IMR-90 (cell line): ENCODE results near the gene UPK1B. TPM values are rescaled to one million over a fixed set of nuclear protein-coding genes. Genes with fewer than 3 reads are reported as not detected.
A peak's percentile ranks its signal among the peaks of the same experiment; 100 is the strongest.

Experiments
- ATAC-seq: fragments of 200-7000 bp; cut with Tn5 transposase; 2 replicates; pipeline ENCODE4 v1.9.1; 2020; ENCODE audit warnings: low read depth, mild to moderate bottlenecking, moderate library complexity
- BruUV-seq: library from RNA; stranded (reverse); fragments of 400-500 nt; replicated peaks from 2 replicates; lab custom pipeline; 2021; lab: Mats Ljungman, UMichigan
- CTCF ChIA-PET: fragments of 300-600 bp; formaldehyde crosslinking; extraction: SDS; loops from one replicate; lab custom pipeline; 2021; ENCODE audit warnings: antibody characterized with exemption; lab: Yijun Ruan, JAX
- POLR2A ChIA-PET: fragments of 300-600 bp; sonication (Branson Sonifier 250); formaldehyde crosslinking; loops from one replicate; lab custom pipeline; 2022; ENCODE audit warnings: antibody characterized with exemption; ENCODE audit not compliant: unreplicated experiment; lab: Charles Lee
- DNase-seq: peaks from one replicate; pipeline ENCODE4 v3.0.0; 2013
- H2AFZ ChIP-seq: replicated peaks from 2 replicates; pipeline ENCODE3; 2013; ENCODE audit warnings: low read length, mild to moderate bottlenecking; ENCODE audit not compliant: poor library complexity
- H2AK5ac ChIP-seq: 2 replicates; pipeline ENCODE4 v1.6.1; 2013; ENCODE audit warnings: low read depth, low read length, inconsistent platforms
- H2AK9ac ChIP-seq: replicated peaks from 2 replicates; pipeline ENCODE3; 2013; ENCODE audit warnings: mild to moderate bottlenecking, low read depth, low read length, moderate library complexity; ENCODE audit not compliant: poor library complexity
- H2BK120ac ChIP-seq: 2 replicates; pipeline ENCODE4 v1.6.1; 2013; ENCODE audit warnings: low read depth, low read length, inconsistent platforms
- H2BK15ac ChIP-seq: 3 replicates; pipeline ENCODE4 v1.6.1; 2013; ENCODE audit warnings: low read depth, low read length, inconsistent platforms
- H2BK20ac ChIP-seq: 2 replicates; pipeline ENCODE4 v1.6.1; 2013; ENCODE audit warnings: low read depth, mild to moderate bottlenecking, inconsistent platforms, low read length, moderate library complexity
- H2BK5ac ChIP-seq: 2 replicates; pipeline ENCODE4 v1.6.1; 2013; ENCODE audit warnings: mild to moderate bottlenecking, low read depth, low read length, inconsistent platforms; ENCODE audit not compliant: poor library complexity, severe bottlenecking
- H3K14ac ChIP-seq: replicated peaks from 2 replicates; pipeline ENCODE4 v1.6.1; 2013; ENCODE audit warnings: low read depth, low read length, inconsistent platforms
- H3K18ac ChIP-seq: 2 replicates; pipeline ENCODE4 v1.6.1; 2013; ENCODE audit warnings: low read depth, low read length, control low read depth
- H3K23ac ChIP-seq: 2 replicates; pipeline ENCODE4 v1.6.1; 2013; ENCODE audit warnings: low read depth, low read length, inconsistent platforms
- H3K27ac ChIP-seq: 2 replicates; pipeline ENCODE4 v1.5.1; 2013; ENCODE audit warnings: mild to moderate bottlenecking, control low read depth, low read length; ENCODE audit not compliant: insufficient read depth
- H3K27me3 ChIP-seq: 2 replicates; pipeline ENCODE4 v1.6.1; 2013; ENCODE audit warnings: low read length; ENCODE audit not compliant: control insufficient read depth, insufficient read depth
- H3K36me3 ChIP-seq: 2 replicates; pipeline ENCODE4 v1.6.1; 2013; ENCODE audit warnings: low read length, mixed read lengths; ENCODE audit not compliant: control insufficient read depth, insufficient read depth
- H3K4ac ChIP-seq: 2 replicates; pipeline ENCODE4 v1.6.1; 2013; ENCODE audit warnings: low read depth, low read length, inconsistent platforms
- H3K4me1 ChIP-seq: 2 replicates; pipeline ENCODE4 v1.6.1; 2013; ENCODE audit warnings: low read length, mixed read lengths; ENCODE audit not compliant: control insufficient read depth, insufficient read depth
- H3K4me2 ChIP-seq: 2 replicates; pipeline ENCODE4 v1.6.1; 2013; ENCODE audit warnings: low read depth, mild to moderate bottlenecking, control low read depth, low read length, moderate library complexity
- H3K4me3 ChIP-seq: 2 replicates; pipeline ENCODE4 v1.5.1; 2013; ENCODE audit warnings: low read depth, mild to moderate bottlenecking, control low read depth, low read length, moderate library complexity; ENCODE audit not compliant: insufficient read depth
- H3K56ac ChIP-seq: 2 replicates; pipeline ENCODE4 v1.6.1; 2013; ENCODE audit warnings: low read length, inconsistent platforms; ENCODE audit not compliant: insufficient read depth; ENCODE audit errors: extremely low read depth
- H3K79me1 ChIP-seq, 2 experiments: 2 replicates each; pipeline ENCODE4 v1.6.1; 2013; ENCODE audit warnings: low read length in 2 of 2, inconsistent platforms in 1 of 2, low read depth in 1 of 2
- H3K9ac ChIP-seq: 2 replicates; pipeline ENCODE4 v1.6.1; 2013; ENCODE audit warnings: low read depth, low read length, control low read depth
- H3K9me1 ChIP-seq: 2 replicates; pipeline ENCODE4 v1.6.1; 2013; ENCODE audit warnings: low read length, inconsistent platforms; ENCODE audit not compliant: insufficient read depth
- H3K9me3 ChIP-seq: 2 replicates; pipeline ENCODE4 v1.6.1; 2013; ENCODE audit warnings: low read length; ENCODE audit not compliant: control insufficient read depth, insufficient read depth
- H4K20me1 ChIP-seq: 2 replicates; pipeline ENCODE4 v1.6.1; 2013; ENCODE audit warnings: low read length, inconsistent platforms; ENCODE audit not compliant: insufficient read depth
- H4K5ac ChIP-seq: 2 replicates; pipeline ENCODE4 v1.6.1; 2013; ENCODE audit warnings: mild to moderate bottlenecking, low read depth, low read length, control low read depth
- H4K8ac ChIP-seq, 2 experiments: 2 replicates each; pipeline ENCODE4 v1.6.1; 2013; ENCODE audit warnings: low read depth in 2 of 2, low read length in 2 of 2, control low read depth in 1 of 2, inconsistent platforms in 1 of 2
- H4K91ac ChIP-seq: 2 replicates; pipeline ENCODE4 v1.6.1; 2013; ENCODE audit warnings: low read depth, low read length, inconsistent platforms; ENCODE audit not compliant: insufficient read depth
- BHLHE40 ChIP-seq: fragments of 150-350 bp; IDR thresholded peaks from 2 replicates; pipeline ENCODE4 v1.6.1; 2016; ENCODE audit warnings: mild to moderate bottlenecking, low read depth, low read length
- CEBPB ChIP-seq: IDR thresholded peaks from 2 replicates; pipeline ENCODE4 v1.6.1; 2012; ENCODE audit warnings: low read depth, low read length, improper control_type of control experiment
- CHD1 ChIP-seq: IDR thresholded peaks from 2 replicates; pipeline ENCODE4 v1.6.1; 2012; ENCODE audit warnings: low read depth, low read length, improper control_type of control experiment
- CTCF ChIP-seq: conservative IDR thresholded peaks from 2 replicates; pipeline ENCODE4 v1.5.1; 2012; ENCODE audit warnings: mild to moderate bottlenecking, low read depth, low read length, improper control_type of control experiment
- ELK1 ChIP-seq: fragments of 150-350 bp; IDR thresholded peaks from 2 replicates; pipeline ENCODE4 v1.6.1; 2016; ENCODE audit warnings: low read depth, mild to moderate bottlenecking, low read length, moderate library complexity, borderline replicate concordance
- FOS ChIP-seq: fragments of 150-350 bp; IDR thresholded peaks from 2 replicates; pipeline ENCODE4 v1.6.1; 2016; ENCODE audit warnings: low read depth, low read length
- MAFK ChIP-seq: IDR thresholded peaks from 2 replicates; pipeline ENCODE4 v1.6.1; 2012; ENCODE audit warnings: low read depth, low read length, improper control_type of control experiment
- MAZ ChIP-seq: IDR thresholded peaks from 2 replicates; pipeline ENCODE4 v1.6.1; 2012; ENCODE audit warnings: low read depth, mild to moderate bottlenecking, low read length, improper control_type of control experiment, moderate library complexity, borderline replicate concordance
- MXI1 ChIP-seq: IDR thresholded peaks from 2 replicates; pipeline ENCODE4 v1.6.1; 2012; ENCODE audit warnings: low read depth, mild to moderate bottlenecking, low read length, moderate library complexity, borderline replicate concordance
- NFE2L2 ChIP-seq: fragments of 150-350 bp; IDR thresholded peaks from 2 replicates; pipeline ENCODE4 v1.6.1; 2016; ENCODE audit warnings: low read depth, mild to moderate bottlenecking, low read length
- POLR2A ChIP-seq: IDR thresholded peaks from 2 replicates; pipeline ENCODE4 v1.6.1; 2012; ENCODE audit warnings: mild to moderate bottlenecking, low read depth, low read length
- RAD21 ChIP-seq: IDR thresholded peaks from 2 replicates; pipeline ENCODE4 v1.6.1; 2012; ENCODE audit warnings: low read length, improper control_type of control experiment
- RCOR1 ChIP-seq: IDR thresholded peaks from 2 replicates; pipeline ENCODE4 v1.6.1; 2012; ENCODE audit warnings: mild to moderate bottlenecking, low read length, improper control_type of control experiment; ENCODE audit not compliant: insufficient replicate concordance
- RFX5 ChIP-seq: IDR thresholded peaks from 2 replicates; pipeline ENCODE4 v1.8.0; 2012; ENCODE audit warnings: low read depth, mild to moderate bottlenecking, low read length, moderate library complexity
- SMC3 ChIP-seq: fragments of 150-350 bp; IDR thresholded peaks from 2 replicates; pipeline ENCODE4 v1.6.1; 2016; ENCODE audit warnings: low read depth, mild to moderate bottlenecking, antibody characterized with exemption, low read length, moderate library complexity
- USF2 ChIP-seq: fragments of 150-350 bp; IDR thresholded peaks from 2 replicates; pipeline ENCODE4 v1.6.1; 2017; ENCODE audit warnings: mild to moderate bottlenecking, antibody characterized with exemption, low read length, low read depth
- WGBS, 2 experiments: methylation state at CpG; one replicate each; pipeline versions ENCODE4 v1.1.5 to v1.1.7; 2013; ENCODE audit warnings: missing lambda C conversion rate in 2 of 2; ENCODE audit not compliant: insufficient read length in 1 of 2; ENCODE audit errors: extremely low coverage in 2 of 2; 5-methylcytosine and 5-hydroxymethylcytosine counted together
- dilution Hi-C: fragments of 300-500 bp; cut with HindIII; formaldehyde crosslinking; loops from one replicate; pipeline ENCODE4 v1.14.3; 2018; ENCODE audit warnings: low sequenced_read_pairs; ENCODE audit not compliant: unreplicated experiment
- in situ Hi-C: fragments of 300-500 bp; cut with MboI; formaldehyde crosslinking; loops from 3 replicates; pipeline ENCODE4 v1.14.3; 2019; ENCODE audit warnings: low sequenced_read_pairs, inconsistent platforms, mixed read lengths
- intact Hi-C: fragments of 100-400 bp; cut with micrococcal nuclease; formaldehyde crosslinking; loops from 2 replicates; pipeline ENCODE4 v1.10.0; 2022
- polyA plus RNA-seq, 3 experiments: library from polyadenylated mRNA; depleted of rRNA; stranded (reverse); fragments of >200 nt; gene quantifications; 2 replicates each; pipeline ENCODE4 v1.2.3, GENCODE V29; 2012; ENCODE audit warnings: low replicate concordance in 1 of 3
- total RNA-seq: library from RNA; depleted of rRNA; stranded (reverse); fragments of >200 nt; gene quantifications from 2 replicates; pipeline ENCODE4 v1.2.3, GENCODE V29; 2012

The UPK1B gene
- total and polyA plus RNA-seq, 2 of the 4 experiments (the other 2 are of a cell fraction), result 0.36 to 0.55 TPM

- no peak overlapping the region for H2BK120ac ChIP-seq
- no peaks in the 10 kb centered on the region for H3K9me3 ChIP-seq
- peaks cover 13 to 25% of the 10 kb centered on the region in 2 experiments; a peak in 3 of 4 replicates for H3K79me1 ChIP-seq
- H2AFZ ChIP-seq, result no peak overlapping the region
- H2BK20ac ChIP-seq, result no peak overlapping the region
- 100% methylated on average over 2 of the region's 2 CpGs; no CpG with 5 or more reads in 1 of the 2 experiments for WGBS, 2 experiments
- no peaks in the 10 kb centered on the region for H4K20me1 ChIP-seq
- no peak overlapping the region for H3K4ac ChIP-seq
- no TSS peak for BruUV-seq
- dilution Hi-C loops (no loop called here), intact Hi-C loops (no loop called here), in situ Hi-C loops (no loop called here)
- H3K56ac ChIP-seq, result no peak overlapping the region
- H3K23ac ChIP-seq, result no peak overlapping the region
- ChIA-PET CTCF (no interaction called here), POLR2A (no interaction called here)
- no peak overlapping the region for H2AK9ac ChIP-seq
- H3K4me1 ChIP-seq, result peaks cover 5% of the 10 kb centered on the region; the same call in 1 of the 2 replicates
- no peak overlapping the region for H2BK15ac ChIP-seq
- H2BK5ac ChIP-seq, result no peak overlapping the region
- peak; percentile 70 for DNase-seq
- H3K9me1 ChIP-seq, result no peaks in the 10 kb centered on the region; the same call in 1 of the 2 replicates
- H3K4me3 ChIP-seq, result no peak overlapping the region
- TF ChIP-seq MAZ (no peak), RAD21 (no peak), FOS (no peak), CEBPB (peak; percentile 18; the same call in 1 of the 2 replicates), BHLHE40 (no peak), MAFK (no peak), POLR2A (no peak), SMC3 (no peak), CTCF (no peak), RFX5 (no peak), USF2 (no peak), RCOR1 (no peak), NFE2L2 (no peak), CHD1 (no peak), ELK1 (no peak), MXI1 (0 out of 2 replicates have a peak, but pooled peaks have one; percentile 10)
- H3K27ac ChIP-seq, result no peak overlapping the region
- H3K14ac ChIP-seq, result no peak overlapping the region
- no peak overlapping the region for H3K9ac ChIP-seq
- ATAC-seq, result peak; percentile 35; the same call in 1 of the 2 replicates
- no peak overlapping the region for H3K18ac ChIP-seq
- no peak overlapping the region for H4K8ac ChIP-seq
- H3K36me3 ChIP-seq, result peaks cover 56% of the 10 kb centered on the region
- no peak overlapping the region for H2AK5ac ChIP-seq
- no peaks in the 10 kb centered on the region for H3K27me3 ChIP-seq
- no peak overlapping the region for H4K5ac ChIP-seq
- H3K4me2 ChIP-seq, result no peak overlapping the region
- no peak overlapping the region for H4K91ac ChIP-seq
Measured at GRCh38 chr3:119221779-119222320, 48.5 kb downstream of the UPK1B start.
